HepG2 (cell line): ENCODE data around the gene POLE3. TPM values are rescaled to one million over a fixed set of nuclear protein-coding genes. Genes with fewer than 3 reads are reported as not detected.

Experiments
- ERF ChIP-seq: IDR thresholded peaks from 2 replicates; pipeline ENCODE4 v1.6.1; 2018; ENCODE audit warnings: missing biosample characterization, missing genetic modification reagents
- HDAC1 ChIP-seq: sonication (generic); formaldehyde crosslinking; IDR thresholded peaks from 2 replicates; pipeline ENCODE4 v1.5.1; 2020; ENCODE audit warnings: mild to moderate bottlenecking, missing genetic modification reagents
- HINFP ChIP-seq: sonication (generic); formaldehyde crosslinking; IDR thresholded peaks from 2 replicates; pipeline ENCODE4 v1.4.0; 2020; ENCODE audit warnings: low read depth, mild to moderate bottlenecking, missing genetic modification reagents
- HMGXB4 ChIP-seq, 2 experiments: sonication (generic) in 1 of 2; formaldehyde crosslinking in 1 of 2; IDR thresholded peaks; 2 replicates each; pipeline versions ENCODE4 v1.4.0 to v1.6.1; 2018 to 2020; ENCODE audit warnings: missing genetic modification reagents in 2 of 2, borderline replicate concordance in 1 of 2, low read depth in 1 of 2, mild to moderate bottlenecking in 1 of 2, missing biosample characterization in 1 of 2
- HOXD1 ChIP-seq: sonication (generic); formaldehyde crosslinking; IDR thresholded peaks from 2 replicates; pipeline ENCODE4 v1.5.0; 2020; ENCODE audit warnings: missing genetic modification reagents
- PRDM4 ChIP-seq: sonication (generic); formaldehyde crosslinking; IDR thresholded peaks from 2 replicates; pipeline ENCODE4 v1.9.0; 2021; ENCODE audit warnings: missing genetic modification reagents, borderline replicate concordance
- TAF15 ChIP-seq: fragments of 200-400 bp; formaldehyde crosslinking; IDR thresholded peaks from one replicate; pipeline ENCODE4 v1.6.1; 2018; ENCODE audit warnings: mild to moderate bottlenecking, low read depth, low read length; ENCODE audit not compliant: poor library complexity, severe bottlenecking
- ZBED4 ChIP-seq: sonication (generic); formaldehyde crosslinking; IDR thresholded peaks from 2 replicates; pipeline ENCODE4 v1.4.0; 2020; ENCODE audit warnings: missing genetic modification reagents, borderline replicate concordance
- ZFP82 ChIP-seq: sonication (generic); formaldehyde crosslinking; IDR thresholded peaks from 2 replicates; pipeline ENCODE4 v1.5.1; 2020; ENCODE audit warnings: mild to moderate bottlenecking, missing genetic modification reagents, borderline replicate concordance
- ZFP90 ChIP-seq: sonication (generic); formaldehyde crosslinking; IDR thresholded peaks from 2 replicates; pipeline ENCODE4 v1.8.0; 2022; ENCODE audit warnings: missing genetic modification reagents, mild to moderate bottlenecking, inconsistent platforms, borderline replicate concordance
- ZNF143 ChIP-seq: sonication (generic); formaldehyde crosslinking; IDR thresholded peaks from 2 replicates; pipeline ENCODE4 v1.4.0; 2020; ENCODE audit warnings: missing genetic modification reagents
- ZNF18 ChIP-seq: sonication (generic); formaldehyde crosslinking; IDR thresholded peaks from 2 replicates; pipeline ENCODE4 v1.8.0; 2022; ENCODE audit warnings: mild to moderate bottlenecking, missing genetic modification reagents; ENCODE audit not compliant: insufficient replicate concordance
- ZNF737 ChIP-seq: sonication (generic); formaldehyde crosslinking; IDR thresholded peaks from 2 replicates; pipeline ENCODE4 v1.5.0; 2020; ENCODE audit warnings: missing genetic modification reagents, mild to moderate bottlenecking, borderline replicate concordance
- ZNF878 ChIP-seq: sonication (generic); formaldehyde crosslinking; IDR thresholded peaks from 2 replicates; pipeline ENCODE4 v1.8.1; 2023; ENCODE audit warnings: mild to moderate bottlenecking, missing genetic modification reagents, moderate library complexity
- ZUFSP ChIP-seq: sonication (generic); formaldehyde crosslinking; IDR thresholded peaks from 2 replicates; pipeline ENCODE4 v1.9.0; 2021; ENCODE audit warnings: missing genetic modification reagents, mild to moderate bottlenecking, borderline replicate concordance
- polyA plus RNA-seq, 8 experiments: library from polyadenylated mRNA; depleted of rRNA in 3 of 8; stranded (reverse) in 7 of 8; unstranded in 1 of 8; fragments of >200 nt; fragmentation: Illumina TruSeq in 4 of 8; extraction: Trizol in 4 of 8; gene quantifications; 2 replicates each; pipeline versions ENCODE4 v1.2.1 to v1.2.3, GENCODE V29; 2011 to 2016; ENCODE audit warnings: low read depth in 4 of 8, missing spikeins in 1 of 8, mixed read lengths in 1 of 8; ENCODE audit not compliant: insufficient read depth in 1 of 8
- total RNA-seq, 5 experiments: library from RNA; depleted of rRNA; stranded (reverse); fragments of >200 nt; fragmentation: Illumina TruSeq; extraction: Trizol; gene quantifications; 2 replicates each; pipeline ENCODE4 v1.2.3, GENCODE V29; 2016; ENCODE audit warnings: low read depth in 1 of 5

The POLE3 gene
- total and polyA plus RNA-seq, 2 of the 13 experiments (the other 11 are each of a cell fraction or from before 2014, with no cell fraction given) = 36.0 to 77.2 TPM

GRCh38 chr9:113381909-113382411 is 28.5 kb downstream of the POLE3 start (continued):
- no peak for TF ChIP-seq ZNF878
- TF ChIP-seq ZNF143 (CRISPR knock-in tag) = no peak
- TF ChIP-seq TAF15 = no peak
- no peak for TF ChIP-seq ZBED4 (CRISPR knock-in tag)
- no peak for TF ChIP-seq ZUFSP (CRISPR knock-in tag)
- TF ChIP-seq HINFP (CRISPR knock-in tag) = no peak
- no peak for TF ChIP-seq ZNF737 (CRISPR knock-in tag)
- peak; percentile 73 for TF ChIP-seq HDAC1 (CRISPR knock-in tag)
- TF ChIP-seq ZFP82 (CRISPR knock-in tag) = no peak
- TF ChIP-seq HMGXB4 (CRISPR knock-in tag; IDR thresholded peaks at IDR 0.05; ENCODE audit: borderline replicate concordance in 1 of 2, low read depth in 1 of 2) = peak in 1 of 2 experiments; percentile 10; a peak in 1 of 4 replicates
- TF ChIP-seq PRDM4 (CRISPR knock-in tag) = no peak
- no peak for TF ChIP-seq ZFP90 (CRISPR knock-in tag)
- no peak for TF ChIP-seq ZNF18
- peak; percentile 36; the same call in 1 of the 2 replicates for TF ChIP-seq ERF (CRISPR knock-in tag)
- TF ChIP-seq HOXD1 = no peak
